Esophagus muscularis mucosa (tissue), 4 donors: Measurements from ENCODE around the gene C2orf92. TPM values are rescaled to one million over a fixed set of nuclear protein-coding genes. Genes with fewer than 3 reads are reported as not detected.

Experiments
- DNase-seq: peaks from one replicate; pipeline ENCODE4 v3.0.0-alpha.2; 2017; ENCODE audit errors: extremely low spot score
- H3K27ac ChIP-seq, 4 donors: fragments of 200-600 bp; sonication (generic); replicated peaks in 1 of 4; 1 replicate in 3 of 4; 2 replicates in 1 of 4; pipeline ENCODE4 v1.5.1; 2016 to 2019; ENCODE audit warnings: mild to moderate bottlenecking in 1 of 4
- H3K27me3 ChIP-seq, 4 donors: fragments of 200-600 bp; sonication (generic); one replicate each; pipeline versions ENCODE4 v1.5.1 to v1.6.0; 2016 to 2019
- H3K36me3 ChIP-seq, 4 donors: fragments of 200-600 bp; sonication (generic); one replicate each; pipeline ENCODE4 v1.5.1; 2016 to 2019
- H3K4me1 ChIP-seq, 4 donors: fragments of 200-600 bp; sonication (generic); one replicate each; pipeline ENCODE4 v1.5.1; 2016 to 2019
- H3K4me3 ChIP-seq, 4 donors: fragments of 200-600 bp; sonication (generic); 1 replicate in 2 of 4; 2 replicates in 2 of 4; pipeline ENCODE4 v1.5.1; 2016 to 2019; ENCODE audit warnings: mild to moderate bottlenecking in 4 of 4, moderate library complexity in 1 of 4
- H3K9me3 ChIP-seq, 4 donors: fragments of 200-600 bp; sonication (generic); 1 replicate in 3 of 4; 2 replicates in 1 of 4; pipeline ENCODE4 v1.5.1; 2016 to 2019
- EP300 ChIP-seq: sonication (generic); formaldehyde crosslinking; IDR thresholded peaks from one replicate; pipeline ENCODE4 v1.6.1; 2017; ENCODE audit warnings: antibody characterized with exemption
- POLR2A ChIP-seq: fragments of 450-650 bp; IDR thresholded peaks from one replicate; pipeline ENCODE4 v1.6.1; 2017; ENCODE audit warnings: antibody characterized with exemption, moderate library complexity, mild to moderate bottlenecking, low read depth
- POLR2AphosphoS5 ChIP-seq, 2 donors: sonication (generic); formaldehyde crosslinking; IDR thresholded peaks; one replicate each; pipeline ENCODE4 v1.6.1; 2017; ENCODE audit warnings: antibody characterized with exemption in 2 of 2
- WGBS: methylation state at CpG from one replicate; pipeline ENCODE4 v1.1.5; 2018; 5-methylcytosine and 5-hydroxymethylcytosine counted together
- intact Hi-C: fragments of 100-400 bp; cut with DNase I; formaldehyde crosslinking; loops from one replicate; pipeline ENCODE4 v1.15.1; 2023
- total RNA-seq, 4 donors: library from RNA; depleted of rRNA; stranded (reverse); fragments of >200 nt; gene quantifications; one replicate each; pipeline versions ENCODE4 v1.1.0 to v1.2.1, GENCODE V29; 2016
- TF ChIP-seq, protein P1 (sequence below), 3 experiments: fragments of 200-600 bp in 2 of 3; fragments of 450-650 bp in 1 of 3; sonication (generic) in 2 of 3; IDR thresholded peaks; one replicate each; pipeline ENCODE4 v1.5.1; 2017 to 2019; ENCODE audit warnings: antibody characterized with exemption in 3 of 3, mild to moderate bottlenecking in 2 of 3, moderate library complexity in 1 of 3

The C2orf92 gene
- total RNA-seq, 4 donors from 2014 or later: 2.1 to 6.5 (median 3.6) TPM

DNA sequence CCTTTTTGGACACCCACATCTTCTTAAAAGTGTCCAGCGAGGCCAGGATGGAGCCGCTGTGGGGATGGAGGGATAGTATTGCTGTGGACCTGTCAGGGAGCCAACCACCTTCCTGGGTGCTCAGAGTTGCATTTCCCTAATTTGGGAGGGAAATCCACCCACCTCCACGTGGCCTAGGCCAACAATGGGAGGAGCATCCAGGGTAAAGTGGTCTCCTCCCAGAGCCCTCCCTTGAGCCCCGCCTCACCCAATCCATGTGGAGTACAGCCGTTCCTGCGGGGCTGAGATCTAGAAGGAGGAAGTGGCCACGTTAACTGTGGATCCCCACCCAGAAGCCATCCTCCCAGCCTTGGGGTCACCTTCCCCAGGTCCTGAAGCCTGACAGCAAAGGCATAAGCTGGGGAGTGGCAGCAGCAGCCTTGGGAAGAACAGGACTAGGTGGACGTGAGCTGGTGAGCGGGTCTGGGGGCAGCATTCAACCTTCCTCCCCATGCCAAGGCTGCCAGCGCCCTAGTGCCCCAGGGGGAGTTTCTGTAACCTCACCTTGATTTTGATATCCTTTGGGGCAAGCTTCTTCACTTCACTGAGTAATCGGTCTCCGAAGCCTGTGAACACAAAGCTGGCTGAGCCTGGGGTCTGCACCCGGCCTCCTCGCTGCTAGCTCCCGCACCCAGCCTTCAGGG, 12.5 kb upstream of the C2orf92 start:
- DNase-seq: no peak
- 83% methylated on average over 15 of the region's 15 CpGs for WGBS
- no peaks in the 10 kb centered on the region for H3K27me3 ChIP-seq
- H3K9me3 ChIP-seq: peaks cover 0 to 8% (median 2%) of the 10 kb centered on the region in 4 donors
- intact Hi-C loops: no loop called here
- TF ChIP-seq POLR2A (no peak), POLR2AphosphoS5 (IDR thresholded peaks at IDR 0.05) (no peak), EP300 (no peak)
- TF ChIP-seq, protein P1, sequence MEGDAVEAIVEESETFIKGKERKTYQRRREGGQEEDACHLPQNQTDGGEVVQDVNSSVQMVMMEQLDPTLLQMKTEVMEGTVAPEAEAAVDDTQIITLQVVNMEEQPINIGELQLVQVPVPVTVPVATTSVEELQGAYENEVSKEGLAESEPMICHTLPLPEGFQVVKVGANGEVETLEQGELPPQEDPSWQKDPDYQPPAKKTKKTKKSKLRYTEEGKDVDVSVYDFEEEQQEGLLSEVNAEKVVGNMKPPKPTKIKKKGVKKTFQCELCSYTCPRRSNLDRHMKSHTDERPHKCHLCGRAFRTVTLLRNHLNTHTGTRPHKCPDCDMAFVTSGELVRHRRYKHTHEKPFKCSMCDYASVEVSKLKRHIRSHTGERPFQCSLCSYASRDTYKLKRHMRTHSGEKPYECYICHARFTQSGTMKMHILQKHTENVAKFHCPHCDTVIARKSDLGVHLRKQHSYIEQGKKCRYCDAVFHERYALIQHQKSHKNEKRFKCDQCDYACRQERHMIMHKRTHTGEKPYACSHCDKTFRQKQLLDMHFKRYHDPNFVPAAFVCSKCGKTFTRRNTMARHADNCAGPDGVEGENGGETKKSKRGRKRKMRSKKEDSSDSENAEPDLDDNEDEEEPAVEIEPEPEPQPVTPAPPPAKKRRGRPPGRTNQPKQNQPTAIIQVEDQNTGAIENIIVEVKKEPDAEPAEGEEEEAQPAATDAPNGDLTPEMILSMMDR (IDR thresholded peaks at IDR 0.05): no peak
- H3K4me3 ChIP-seq: no peak overlapping the region
- no peak overlapping the region for H3K27ac ChIP-seq
- H3K36me3 ChIP-seq: peaks cover 26 to 70% (median 65%) of the 10 kb centered on the region in 4 donors
- peaks cover 17 to 20% (median 19%) of the 10 kb centered on the region in 4 donors for H3K4me1 ChIP-seq

DNA sequence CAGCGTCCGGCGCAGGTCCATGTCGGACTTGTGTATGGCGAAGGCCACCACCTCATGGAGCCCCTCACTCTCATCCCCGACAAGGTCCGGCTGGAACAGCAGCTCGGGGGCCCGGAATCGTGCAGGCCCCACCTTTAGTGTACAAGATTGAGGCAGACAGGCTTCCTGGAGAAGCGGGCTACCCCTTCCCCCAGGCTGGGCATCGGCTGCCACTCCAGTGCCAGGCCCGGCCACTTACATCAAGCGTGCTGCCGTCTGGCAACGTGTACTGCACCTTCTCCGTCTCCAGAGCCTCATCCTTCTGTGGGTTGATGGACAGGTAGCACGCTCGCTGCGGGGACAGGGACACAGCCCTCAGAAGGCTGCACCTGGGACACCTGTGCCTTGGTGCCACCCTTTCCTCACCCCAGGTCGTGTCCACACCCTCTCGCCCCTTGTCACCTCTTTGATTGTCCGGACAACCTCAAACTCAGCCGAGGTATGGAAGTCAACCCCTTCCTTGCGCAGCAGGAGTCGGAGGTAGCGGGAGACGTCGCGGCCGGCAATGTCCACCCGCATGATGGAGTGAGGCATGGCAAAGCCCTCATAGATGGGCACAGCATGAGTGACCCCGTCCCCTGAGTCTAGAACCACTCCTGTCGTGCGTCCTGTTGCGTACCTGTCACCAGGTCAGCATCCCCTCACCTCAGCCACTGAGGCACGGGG, 11.4 kb upstream of the C2orf92 start:
- no peak for DNase-seq
- H3K27me3 ChIP-seq: no peaks in the 10 kb centered on the region
- peaks cover 26 to 30% (median 29%) of the 10 kb centered on the region in 4 donors for H3K4me1 ChIP-seq
- intact Hi-C loops: no loop called here
- no peak overlapping the region for H3K27ac ChIP-seq
- TF ChIP-seq POLR2AphosphoS5 (IDR thresholded peaks at IDR 0.05) (no peak), POLR2A (no peak), EP300 (no peak)
- TF ChIP-seq, protein P1 (IDR thresholded peaks at IDR 0.05): no peak
- H3K4me3 ChIP-seq: no peak overlapping the region
- WGBS: 92% methylated on average over 24 of the region's 37 CpGs
- peaks cover 0 to 8% (median 2%) of the 10 kb centered on the region in 4 donors for H3K9me3 ChIP-seq
- peaks cover 26 to 70% (median 65%) of the 10 kb centered on the region in 4 donors for H3K36me3 ChIP-seq

DNA sequence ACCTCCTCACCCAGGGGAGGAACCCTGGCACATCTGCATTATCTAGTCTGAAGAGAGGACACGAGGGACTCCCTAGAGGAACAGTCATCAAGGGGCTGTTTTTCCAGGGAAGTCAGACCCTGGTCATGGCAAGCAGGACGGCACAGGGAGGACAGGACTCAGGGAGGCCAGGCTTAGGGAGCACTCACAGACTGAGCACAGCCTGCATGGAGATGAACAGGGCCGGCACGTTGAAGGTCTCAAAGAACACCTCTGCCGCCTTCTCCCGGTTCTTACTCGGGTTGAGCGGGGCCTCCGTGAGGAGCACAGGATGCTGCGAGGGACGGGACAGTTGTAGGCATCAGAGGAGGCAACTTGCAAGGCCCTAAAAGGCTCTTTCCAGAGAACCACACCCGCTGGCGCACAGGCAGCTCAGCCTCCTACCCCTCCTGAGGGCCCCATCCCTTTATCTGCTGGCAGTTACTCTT, 10.8 kb upstream of the C2orf92 start:
- Histone ChIP-seq H3K4me3 (no peak overlapping the region), H3K36me3 (peaks cover 26 to 70% (median 62%) of the 10 kb centered on the region in 4 donors), H3K4me1 (peaks cover 26 to 32% (median 30%) of the 10 kb centered on the region in 4 donors), H3K27me3 (no peaks in the 10 kb centered on the region), H3K9me3 (peaks cover 0 to 6% (median 2%) of the 10 kb centered on the region in 4 donors), H3K27ac (no peak overlapping the region)
- DNase-seq: no peak
- WGBS: 84% methylated on average over 7 of the region's 13 CpGs
- intact Hi-C loops: no loop called here
- TF ChIP-seq POLR2AphosphoS5 (IDR thresholded peaks at IDR 0.05) (no peak), EP300 (no peak), POLR2A (no peak)
- TF ChIP-seq, protein P1 (IDR thresholded peaks at IDR 0.05): no peak

DNA sequence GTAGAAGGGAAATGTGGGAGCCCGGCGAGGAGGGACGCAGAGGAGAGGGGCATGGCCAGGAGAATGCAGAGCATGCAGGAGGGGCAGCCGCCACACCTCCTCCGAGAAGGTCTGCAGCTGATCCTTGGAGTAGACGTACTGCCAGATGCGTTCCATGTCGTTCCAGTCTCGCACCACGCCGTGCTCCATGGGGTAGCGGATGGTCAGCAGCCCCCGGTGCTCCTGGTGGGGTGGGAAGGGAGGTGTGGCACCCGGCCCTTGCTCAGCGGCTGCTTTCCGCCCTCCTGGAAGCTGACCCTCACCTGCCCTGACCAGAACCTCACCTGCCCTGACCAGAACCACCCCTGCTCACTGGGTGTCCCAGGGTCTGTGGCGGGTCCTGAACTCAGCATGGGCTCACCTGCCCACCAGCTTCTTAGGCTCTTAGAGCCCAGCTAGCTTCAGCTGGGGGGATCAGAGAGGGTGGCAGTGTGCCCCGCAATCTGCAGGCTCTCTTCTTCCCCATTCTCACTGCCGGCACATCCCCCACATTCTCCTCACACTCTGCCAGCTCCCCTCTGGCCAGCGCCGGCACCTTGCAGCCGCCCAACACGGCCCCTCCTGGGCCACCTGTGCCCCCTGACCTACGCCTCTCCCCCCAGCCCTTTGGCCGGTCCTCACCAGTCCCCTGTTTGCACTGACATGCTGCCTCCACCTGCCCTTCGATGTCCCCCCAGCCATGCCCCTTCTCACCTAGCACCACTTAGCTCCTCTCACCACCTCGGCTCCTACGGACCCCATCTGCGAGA, 10.1 kb upstream of the C2orf92 start:
- peaks cover 26 to 64% (median 55%) of the 10 kb centered on the region in 4 donors for H3K36me3 ChIP-seq
- H3K4me3 ChIP-seq: no peak overlapping the region
- TF ChIP-seq, protein P1 (IDR thresholded peaks at IDR 0.05): no peak
- TF ChIP-seq POLR2AphosphoS5 (IDR thresholded peaks at IDR 0.05): no peak
- no peak for TF ChIP-seq POLR2A
- TF ChIP-seq EP300: no peak
- no peaks in the 10 kb centered on the region for H3K9me3 ChIP-seq
- 91% methylated on average over 24 of the region's 29 CpGs for WGBS
- no peaks in the 10 kb centered on the region for H3K27me3 ChIP-seq
- H3K4me1 ChIP-seq: peaks cover 26 to 32% (median 30%) of the 10 kb centered on the region in 4 donors
- DNase-seq: no peak
- intact Hi-C loops: loop anchor here (5.0 kb wide), 1 partner anchor 67 kb away; no protein-coding TSS in a partner anchor
- H3K27ac ChIP-seq: no peak overlapping the region
